Measurements from ENCODE around the gene VEPH1. TPM values are rescaled to one million over a fixed set of nuclear protein-coding genes. Genes with fewer than 3 reads are reported as not detected.

The VEPH1 gene
- total and polyA plus RNA-seq, 9 of the 15 experiments (the other 6 are each of a cell fraction or from before 2014, with no cell fraction given): 4.5 to 15.6 (median 5.8) TPM

GRCh38 chr3:157248590-157249422 lies 254.4 kb downstream of the VEPH1 start (continued):
- TF ChIP-seq ATF3 (IDR thresholded peaks at IDR 0.05) (peak; percentile 80; the same call in 1 of the 2 replicates), ATF3 (CRISPR knock-in tag; conservative IDR thresholded peaks at IDR 0.05) (peak; percentile 41; the same call in 1 of the 2 replicates), NFATC3 (IDR thresholded peaks at IDR 0.05) (peak; percentile 96), ATF7 (IDR thresholded peaks at IDR 0.05) (0 out of 2 replicates have a peak, but pooled peaks have one; percentile 17), ZKSCAN1 (IDR thresholded peaks at IDR 0.05; ENCODE audit: low read depth, low read length) (no peak), ZNF512 (tag; IDR thresholded peaks at IDR 0.05) (no peak), MXD1 (CRISPR knock-in tag; IDR thresholded peaks at IDR 0.05; ENCODE audit: borderline replicate concordance, poor library complexity, severe bottlenecking) (no peak), ARID1B (IDR thresholded peaks at IDR 0.05) (peak; percentile 57; the same call in 1 of the 2 replicates), FOS (IDR thresholded peaks at IDR 0.05; ENCODE audit: extremely low read depth, insufficient read length) (peak; percentile 14), JUNB (CRISPR knock-in tag; conservative IDR thresholded peaks at IDR 0.05) (peak; percentile 66; the same call in 1 of the 2 replicates)
